Stimulated activated naive CD4-positive, alpha-beta T cell treated with Interleukin-2 at 50 U/mL for 16 hours (primary cell): ENCODE results near the gene GMEB2.

Experiments
- DNase-seq: peaks from one replicate; lab custom pipeline; 2025; lab: John Stamatoyannopoulos, UW

The GMEB2 gene

GRCh38 chr20:63558804-63559484 lies 68.0 kb downstream of the GMEB2 start:
- no peak for DNase-seq

- no peak for DNase-seq
These were observed 69.4 kb downstream of the GMEB2 start for GRCh38 chr20:63557481-63557891.

GRCh38 chr20:63556873-63557478 lies 69.9 kb downstream of the GMEB2 start:
- DNase-seq = no peak

GRCh38 chr20:63555661-63556381 lies 71.1 kb downstream of the GMEB2 start:
- DNase-seq = no peak

- DNase-seq = no peak
These were observed 72.3 kb downstream of the GMEB2 start for GRCh38 chr20:63554361-63555278.

GRCh38 chr20:63553933-63554290 lies 73.0 kb downstream of the GMEB2 start, which contains the start of gene FNDC11:
Gene FNDC11 (plus strand): TSS chr20:63554159. CDS start chr20:63555664, 1,505 bp downstream.
- peak; percentile 44 for DNase-seq

- peak; percentile 87 for DNase-seq
These were observed 73.5 kb downstream of the GMEB2 start for GRCh38 chr20:63553251-63553932.

- DNase-seq = peak; percentile 24
These were observed 74.2 kb downstream of the GMEB2 start for GRCh38 chr20:63552481-63553249.

- DNase-seq = no peak
These were observed 75.8 kb downstream of the GMEB2 start for GRCh38 chr20:63551068-63551467.

- DNase-seq = no peak
These were observed 77.1 kb downstream of the GMEB2 start for GRCh38 chr20:63549679-63550282.

- no peak for DNase-seq
These were observed 77.9 kb downstream of the GMEB2 start for GRCh38 chr20:63549019-63549418.

- DNase-seq = no peak
These were observed 78.4 kb downstream of the GMEB2 start for GRCh38 chr20:63548542-63548941.

- DNase-seq = no peak
These were observed 79.0 kb downstream of the GMEB2 start, which contains the start of gene SRMS for GRCh38 chr20:63547725-63548480. Gene SRMS (minus strand): TSS chr20:63547749. CDS start chr20:63547463, 286 bp downstream.

- no peak for DNase-seq
These were observed 79.8 kb downstream of the GMEB2 start for GRCh38 chr20:63546956-63547724.

- no peak for DNase-seq
These were observed 80.5 kb downstream of the GMEB2 start for GRCh38 chr20:63546256-63546955.

- no peak for DNase-seq
These were observed 81.1 kb downstream of the GMEB2 start for GRCh38 chr20:63545814-63546213.

- no peak for DNase-seq
These were observed 81.9 kb downstream of the GMEB2 start for GRCh38 chr20:63544958-63545516.
